H1 (cell line): ENCODE measurements around the gene SLC41A1.

ENCODE experiments used
- KDM4A ChIP-seq: IDR thresholded peaks from one replicate; pipeline ENCODE4 v1.7.1; 2012; ENCODE audit warnings: low read depth, mild to moderate bottlenecking, moderate library complexity, low read length, inconsistent platforms; ENCODE audit not compliant: severe bottlenecking
- TAF1 ChIP-seq: IDR thresholded peaks from 2 replicates; pipeline ENCODE4 v1.6.1; 2011; ENCODE audit warnings: mild to moderate bottlenecking, low read depth, low read length

GRCh38 chr1:205851993-205852392 is 39.0 kb upstream of the SLC41A1 start:
- TF ChIP-seq TAF1 (no peak), KDM4A (no peak)
